NCI-H748 (cell line): ENCODE results near the gene PDGFRB.

Experiments
- DNase-seq: peaks from one replicate; lab custom pipeline; 2025; ENCODE audit not compliant: unreplicated experiment; lab: John Stamatoyannopoulos, UW

The PDGFRB gene

DNA sequence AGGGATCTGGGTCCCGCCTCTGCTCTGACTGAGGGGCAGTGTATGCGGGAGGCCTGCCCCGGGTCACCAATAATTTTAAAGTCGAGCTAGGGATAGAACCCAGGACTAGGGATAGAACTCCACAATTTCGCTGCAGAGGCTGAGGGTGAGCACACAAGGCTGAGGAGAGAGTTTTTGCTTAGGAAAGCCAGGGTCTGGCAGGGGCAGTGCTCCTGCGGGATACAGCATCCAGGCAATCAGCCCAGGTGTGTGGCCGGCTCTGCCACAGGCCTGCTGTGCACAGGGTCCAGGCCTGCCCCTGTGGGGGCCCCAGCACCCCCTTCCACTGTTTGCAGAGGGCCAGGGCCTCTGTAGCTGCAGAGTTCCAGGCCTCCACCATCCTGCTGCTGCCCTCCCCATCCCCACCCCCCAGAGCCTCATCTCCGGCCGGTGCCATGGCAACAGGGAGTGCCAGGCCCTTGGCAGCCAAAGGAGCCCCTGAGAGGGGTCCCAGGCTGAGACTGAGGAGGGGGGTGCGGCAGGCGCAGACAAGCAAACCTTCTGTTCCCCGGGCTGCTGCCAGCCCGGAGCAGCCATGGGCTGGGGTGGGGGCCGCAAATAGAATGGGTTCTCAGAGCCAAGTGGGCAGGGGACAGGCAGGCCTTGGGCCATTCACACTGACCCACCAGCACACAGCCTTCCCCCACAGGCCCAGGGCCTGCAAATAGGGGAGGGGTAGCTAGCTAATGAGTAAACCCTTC lies 8.6 kb downstream of the PDGFRB start:
- no peak for DNase-seq

DNA sequence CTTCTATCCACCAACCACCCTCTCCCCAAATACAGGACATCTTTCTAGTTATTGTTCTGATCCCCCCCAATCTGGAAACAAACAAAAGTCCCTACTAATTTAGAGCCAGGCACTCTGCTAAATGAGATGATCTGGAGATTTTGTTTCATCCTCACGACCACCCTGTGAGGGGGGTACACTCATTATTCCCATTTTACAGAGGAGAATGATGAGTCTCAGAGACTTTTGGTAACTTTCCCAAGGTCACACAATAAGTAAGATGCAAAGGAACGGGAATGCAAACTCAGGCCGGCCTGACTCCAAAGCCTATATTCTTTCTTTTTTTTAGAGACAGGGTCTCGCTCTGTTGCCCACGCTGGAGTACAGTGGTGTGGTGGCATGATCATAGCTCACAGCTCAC lies 9.4 kb downstream of the PDGFRB start:
- no peak for DNase-seq

DNA sequence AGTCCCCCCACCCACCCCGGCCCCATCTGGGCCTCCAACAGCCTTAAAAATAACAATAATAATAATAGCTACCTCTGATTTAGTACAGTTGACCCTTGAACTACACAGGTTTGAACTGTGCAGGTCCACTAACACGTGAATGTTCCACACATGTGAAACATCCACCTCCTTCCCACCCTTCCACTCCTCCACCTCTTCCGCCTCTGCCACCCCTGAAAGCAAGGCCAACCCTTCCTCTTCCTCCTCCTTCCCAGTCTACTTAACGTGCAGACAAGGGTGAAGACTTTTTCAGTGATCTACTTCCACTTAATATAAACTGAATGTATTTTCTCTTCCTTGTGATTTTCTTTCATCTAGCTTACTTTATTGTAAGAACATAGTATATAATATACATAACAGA lies 10.8 kb downstream of the PDGFRB start:
- DNase-seq = no peak

DNA sequence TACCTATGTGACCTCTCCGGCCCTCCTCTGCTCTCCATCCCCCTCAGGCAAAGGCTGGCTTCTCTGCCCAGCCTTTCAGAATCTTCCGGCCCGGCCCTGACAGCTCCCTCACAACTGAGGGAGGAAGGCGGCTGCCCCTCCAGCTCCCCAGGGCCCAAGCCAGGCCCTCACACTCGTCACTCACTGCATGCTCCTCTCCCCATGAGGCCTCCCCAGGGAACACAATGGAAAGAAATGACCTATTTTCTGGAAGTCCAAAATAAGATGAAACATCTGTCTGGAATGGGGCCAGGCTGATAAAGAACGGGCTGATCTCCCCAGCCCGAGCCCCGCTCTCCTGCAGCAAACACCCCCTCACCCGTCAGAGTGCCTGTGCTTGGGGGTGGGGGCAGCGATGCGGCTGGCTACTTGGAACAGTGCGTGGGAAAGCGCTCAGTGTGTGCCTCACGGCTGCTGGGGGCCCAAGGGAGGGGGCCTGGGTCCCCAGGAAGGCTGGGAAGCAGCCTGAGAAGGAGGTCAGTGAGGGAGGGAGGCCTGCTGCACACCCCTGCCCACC lies 11.3 kb downstream of the PDGFRB start:
- no peak for DNase-seq

DNA sequence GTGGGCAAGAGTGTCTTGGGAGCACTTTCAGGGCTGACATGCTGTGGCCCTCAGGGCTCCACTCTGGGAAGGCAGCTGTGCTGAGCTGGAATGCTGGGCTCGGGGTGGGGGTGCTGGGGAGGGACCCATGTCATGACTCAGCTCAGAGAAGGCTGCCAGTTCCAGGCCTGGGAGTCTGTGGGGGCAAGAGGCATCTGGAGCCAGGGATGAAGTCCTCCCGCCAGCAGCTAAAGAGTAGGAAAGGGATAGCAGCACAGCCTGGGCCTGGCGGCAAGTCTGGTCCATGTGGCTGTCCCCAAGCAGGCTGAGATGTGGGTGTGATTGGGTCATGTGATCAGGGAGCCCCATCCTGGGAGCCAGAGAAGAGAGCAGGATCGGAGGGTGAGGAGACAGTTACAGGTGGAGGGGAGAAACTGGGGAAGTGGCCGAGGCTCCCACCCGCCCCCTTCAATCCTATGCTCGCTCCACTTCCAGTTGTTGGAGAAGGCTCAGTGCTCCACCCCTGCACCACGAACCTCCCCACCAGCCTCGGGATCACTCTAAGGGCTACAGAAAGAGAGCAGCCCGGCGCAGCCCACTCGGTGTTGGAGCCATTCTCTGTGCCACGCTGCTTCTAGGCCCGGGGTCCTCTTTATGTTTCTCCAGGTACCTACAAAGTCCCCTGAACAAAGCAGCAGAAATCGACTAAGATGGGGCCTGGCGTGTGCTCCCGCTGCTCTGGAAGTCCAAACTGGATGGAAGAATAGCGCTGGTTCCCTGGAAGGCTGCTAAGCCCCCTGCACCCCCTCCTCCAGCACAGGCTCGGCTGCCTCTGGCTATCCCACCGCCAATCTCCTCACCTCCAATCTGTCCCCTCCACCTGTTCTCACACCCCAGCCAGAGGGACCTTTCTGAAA lies 12.0 kb downstream of the PDGFRB start:
- no peak for DNase-seq

DNA sequence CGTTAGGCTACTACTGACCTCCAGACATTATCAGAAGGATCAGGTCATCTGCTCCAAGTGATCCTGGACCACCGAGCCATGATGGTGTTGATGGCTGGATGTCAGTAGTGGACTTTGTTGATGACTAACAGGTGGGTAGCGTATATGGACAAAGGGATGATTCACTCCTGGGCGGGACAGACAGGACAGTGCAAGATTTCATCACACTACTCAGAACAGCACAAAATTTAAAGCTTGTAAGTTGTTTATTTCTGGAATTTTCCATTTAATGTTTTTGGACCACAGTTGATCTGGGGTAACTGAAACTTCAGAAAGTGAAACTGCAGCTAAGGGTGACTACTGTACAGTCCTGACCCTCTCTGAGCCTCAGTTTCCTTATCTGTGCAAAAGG lies 12.7 kb downstream of the PDGFRB start:
- DNase-seq = no peak

DNA sequence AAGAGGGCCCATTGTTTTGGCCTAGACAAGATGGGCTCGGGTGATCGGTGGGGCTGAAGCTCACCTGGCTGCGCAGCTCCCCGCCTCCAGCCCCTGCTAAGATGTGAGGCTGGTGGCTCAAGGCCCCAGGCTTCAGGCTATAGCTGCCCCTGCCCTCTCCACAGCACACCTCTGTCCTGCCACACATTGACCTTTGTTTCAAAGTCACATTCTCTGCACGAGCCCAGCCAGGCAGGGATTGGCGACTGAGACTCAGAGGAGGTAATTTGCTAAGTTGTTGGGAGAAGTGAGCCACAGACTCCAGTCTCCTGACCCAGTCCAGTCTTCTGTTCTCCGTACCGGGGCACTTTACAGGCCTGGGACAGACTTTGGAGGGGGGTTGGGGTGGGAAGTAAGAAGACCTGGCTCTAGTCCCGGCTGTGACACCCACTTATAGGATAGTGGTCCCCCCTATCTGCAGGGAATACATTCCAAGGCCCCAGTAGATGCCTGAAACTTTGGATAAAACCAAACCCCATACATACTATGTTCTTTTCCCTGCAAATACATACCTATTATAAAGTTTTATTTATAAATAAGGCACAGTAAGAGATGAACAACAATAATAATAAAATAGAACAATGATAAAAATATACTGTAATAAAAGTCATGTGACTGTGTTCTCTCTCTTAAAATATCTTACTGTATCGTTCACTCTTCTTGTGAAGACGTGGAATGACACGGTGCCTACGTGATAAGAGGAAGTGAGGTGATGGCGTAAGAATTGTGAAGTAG lies 13.3 kb downstream of the PDGFRB start:
- DNase-seq = no peak

DNA sequence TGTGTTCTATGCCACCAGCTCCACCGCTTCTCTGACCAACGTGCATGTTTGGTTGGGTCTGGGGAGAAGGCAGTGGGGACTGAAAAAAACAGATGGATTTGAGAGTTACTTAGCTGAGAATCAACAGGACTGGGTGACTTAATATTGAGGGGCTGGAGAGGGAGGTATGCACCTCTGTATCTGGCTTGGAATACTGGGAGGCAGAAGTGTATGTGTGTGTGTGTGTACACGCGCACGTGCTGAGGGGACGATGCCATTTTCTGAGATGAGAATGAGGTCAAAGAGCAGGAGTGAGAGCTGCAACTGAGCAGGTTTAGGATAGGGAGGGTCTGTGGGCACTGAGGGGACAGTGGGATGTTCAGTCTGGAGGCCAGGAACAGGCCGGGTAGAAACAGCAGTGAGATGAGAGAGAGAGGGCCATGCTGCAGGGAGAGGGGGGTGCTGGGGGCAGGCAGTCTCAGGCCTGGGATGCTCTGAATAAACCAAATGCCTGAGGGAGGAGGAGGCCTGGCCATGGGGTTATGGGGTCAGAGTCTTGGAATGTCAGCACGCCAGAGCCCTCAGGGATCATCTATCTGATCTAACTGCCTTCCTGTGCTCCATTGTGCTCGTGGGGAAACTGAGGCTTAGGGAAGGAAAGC lies 14.0 kb downstream of the PDGFRB start:
- DNase-seq = no peak

DNA sequence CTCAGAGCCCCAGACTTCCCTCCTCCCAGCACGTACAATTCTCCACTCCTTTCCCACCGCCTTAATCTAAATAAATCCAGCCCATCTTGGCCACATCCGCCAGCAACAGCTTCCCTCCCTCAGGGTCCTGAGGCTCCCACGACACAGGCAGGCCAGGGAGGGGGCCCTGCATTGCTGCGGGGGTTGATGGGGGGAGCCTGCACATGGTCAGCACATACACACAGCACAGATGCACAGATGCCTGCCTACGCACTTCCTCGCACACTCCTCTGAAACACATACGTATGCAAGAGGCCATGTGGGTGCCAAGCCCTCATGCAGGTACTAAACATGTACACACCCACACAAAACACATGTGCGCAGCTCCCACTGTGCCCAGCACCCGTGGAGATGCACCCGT lies 14.8 kb downstream of the PDGFRB start:
- no peak for DNase-seq

DNA sequence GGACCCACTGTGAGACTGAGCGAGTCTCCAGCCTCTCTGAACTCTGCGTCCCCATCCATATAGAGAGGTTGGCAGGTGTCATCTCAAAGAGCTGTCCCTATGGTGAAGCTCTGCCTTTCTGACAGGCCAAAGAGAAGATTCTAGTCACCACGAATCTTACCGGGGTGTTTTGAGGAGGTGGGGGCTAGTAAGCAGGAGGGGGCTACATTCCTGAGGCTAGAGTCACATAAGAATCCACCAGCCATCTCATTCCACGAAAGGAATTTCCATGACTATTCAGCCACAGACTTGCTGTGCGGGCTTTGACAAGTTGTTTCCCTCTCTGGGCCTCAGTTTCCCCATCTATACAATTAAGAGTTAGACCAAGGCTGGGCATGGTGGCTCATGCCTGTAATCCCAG lies 16.3 kb downstream of the PDGFRB start:
- no peak for DNase-seq

DNA sequence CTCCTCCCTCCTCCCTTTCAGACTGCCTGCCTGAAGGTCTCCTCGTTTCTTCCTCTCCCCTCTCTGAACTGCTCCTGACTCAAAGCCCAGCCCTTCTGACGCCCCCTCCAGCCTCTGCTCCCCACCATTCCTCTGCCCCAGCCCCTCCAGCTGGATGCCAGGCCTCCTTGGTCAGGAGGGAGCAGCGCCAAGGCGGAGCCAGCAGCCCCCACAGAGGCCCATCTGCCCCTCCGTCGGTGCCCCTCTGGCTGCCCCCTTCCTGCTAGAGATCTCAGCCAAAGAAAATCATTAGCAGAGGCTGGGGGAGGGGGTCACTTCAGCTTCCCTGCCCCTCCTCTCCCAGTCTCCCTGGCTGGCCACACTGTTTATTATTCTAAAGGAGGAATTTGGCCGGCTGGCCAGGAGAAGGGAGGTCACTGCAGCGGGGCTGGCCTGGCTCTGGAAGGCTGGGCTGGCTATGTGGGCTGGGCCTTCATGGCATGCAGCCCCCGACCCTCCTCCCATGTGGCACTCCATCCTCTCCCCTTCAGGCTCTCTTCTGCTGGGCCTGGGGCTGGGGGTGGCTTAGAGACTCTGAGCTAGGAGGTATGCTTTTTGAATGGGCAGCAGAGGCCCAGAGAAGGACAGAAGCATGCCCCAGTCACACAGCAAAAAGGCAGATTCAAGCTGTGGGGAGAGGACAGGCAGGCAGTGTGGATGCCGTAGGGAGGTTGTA lies 16.9 kb downstream of the PDGFRB start:
- no peak for DNase-seq

DNA sequence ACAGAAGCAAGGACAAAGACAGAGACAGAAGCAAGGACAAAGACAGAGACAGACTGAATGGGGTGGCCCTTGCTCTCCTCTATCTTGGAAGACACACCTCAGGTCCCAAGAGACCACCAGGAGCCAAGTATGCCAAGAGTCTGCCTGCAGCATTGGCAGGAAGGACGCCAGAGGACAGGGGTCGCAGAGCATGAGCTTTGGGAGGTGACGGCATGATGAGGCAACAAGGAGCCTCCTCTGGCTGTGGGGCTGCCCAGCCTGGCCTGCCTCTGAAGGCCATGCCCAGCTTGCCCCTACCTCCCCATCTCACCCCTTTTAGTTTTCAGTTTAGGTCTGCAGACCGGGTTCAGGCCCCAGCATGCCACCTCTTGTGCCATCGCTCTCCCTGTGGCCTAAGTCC lies 17.6 kb downstream of the PDGFRB start:
- no peak for DNase-seq

DNA sequence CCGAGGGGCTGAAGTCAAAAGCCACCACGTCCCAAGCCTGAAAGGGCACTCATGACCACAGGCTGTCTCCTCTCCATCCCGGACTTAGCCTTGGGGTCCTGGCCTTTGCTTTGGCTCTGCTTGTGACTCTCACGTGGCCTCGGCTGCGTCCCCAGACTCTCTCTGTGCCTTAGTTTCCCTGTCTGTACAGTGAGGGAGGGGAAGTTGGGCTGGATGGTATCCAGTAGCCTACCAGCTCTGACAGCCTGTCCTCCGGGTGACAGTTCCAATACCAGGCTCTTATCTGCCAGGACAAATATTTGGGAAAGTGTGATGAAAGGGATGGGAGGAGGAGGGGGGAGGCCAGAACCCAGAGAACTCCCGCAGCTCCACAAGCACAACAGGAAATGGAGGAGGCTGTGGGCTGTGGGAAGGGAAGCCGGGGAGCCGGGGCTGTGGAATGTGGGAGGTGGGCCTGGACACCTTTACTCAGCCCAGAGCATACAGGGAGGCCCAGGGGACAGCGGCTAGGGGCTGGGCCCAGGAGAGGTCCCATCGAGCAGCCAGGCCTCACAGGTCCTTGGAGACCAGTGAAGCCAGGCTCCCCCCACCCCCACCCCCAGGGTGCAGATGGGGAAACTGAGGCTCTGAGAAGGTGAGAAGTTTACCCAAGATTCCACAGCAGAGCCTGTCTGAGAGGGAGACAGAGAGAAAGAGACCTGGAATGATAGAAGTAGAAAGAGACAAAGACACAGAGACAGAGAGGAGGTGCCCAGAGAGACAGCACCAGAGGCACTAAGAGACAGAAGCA lies 18.3 kb downstream of the PDGFRB start:
- no peak for DNase-seq

DNA sequence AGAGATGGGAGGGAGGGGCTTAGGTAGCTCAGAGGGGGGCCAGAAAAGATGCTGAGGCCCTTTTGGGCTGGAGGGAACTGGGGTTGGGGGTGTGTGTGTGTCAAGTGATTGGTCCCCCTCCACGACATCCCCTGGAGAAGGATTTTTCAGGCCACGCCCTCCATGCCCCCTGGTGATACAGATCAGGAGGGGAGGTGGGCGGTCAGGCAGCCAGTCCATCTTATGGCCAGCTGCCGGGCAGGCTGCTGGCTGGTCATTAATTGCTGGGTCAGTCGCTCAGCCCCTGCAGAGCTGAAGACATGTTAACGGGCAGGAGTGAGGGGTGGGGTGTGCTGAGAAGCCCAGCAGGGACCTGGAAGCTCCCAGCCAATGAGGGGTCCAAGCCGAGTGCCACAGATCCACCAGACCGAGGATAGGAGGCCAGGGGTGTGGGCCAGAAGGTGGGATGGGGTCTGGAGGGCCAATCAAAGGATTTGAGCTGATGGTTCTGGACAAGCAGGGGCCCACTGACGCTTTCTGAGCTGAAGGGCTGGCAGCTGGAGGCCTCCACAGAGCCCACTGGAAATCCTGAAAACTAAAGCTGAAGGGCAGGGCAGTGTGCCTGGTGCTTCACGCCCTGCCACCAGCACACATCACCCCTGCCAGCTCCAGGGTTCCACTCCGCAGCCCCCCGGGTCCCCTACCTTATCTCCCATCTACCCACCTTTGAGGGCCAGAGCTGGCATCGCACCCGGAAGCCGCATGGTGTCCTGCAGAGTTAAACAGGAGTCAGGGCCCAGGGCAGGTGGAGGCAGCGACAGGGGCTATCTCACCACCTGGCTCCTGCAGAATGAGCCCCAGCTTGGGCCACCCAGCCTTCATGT lies 19.1 kb downstream of the PDGFRB start:
- no peak for DNase-seq

DNA sequence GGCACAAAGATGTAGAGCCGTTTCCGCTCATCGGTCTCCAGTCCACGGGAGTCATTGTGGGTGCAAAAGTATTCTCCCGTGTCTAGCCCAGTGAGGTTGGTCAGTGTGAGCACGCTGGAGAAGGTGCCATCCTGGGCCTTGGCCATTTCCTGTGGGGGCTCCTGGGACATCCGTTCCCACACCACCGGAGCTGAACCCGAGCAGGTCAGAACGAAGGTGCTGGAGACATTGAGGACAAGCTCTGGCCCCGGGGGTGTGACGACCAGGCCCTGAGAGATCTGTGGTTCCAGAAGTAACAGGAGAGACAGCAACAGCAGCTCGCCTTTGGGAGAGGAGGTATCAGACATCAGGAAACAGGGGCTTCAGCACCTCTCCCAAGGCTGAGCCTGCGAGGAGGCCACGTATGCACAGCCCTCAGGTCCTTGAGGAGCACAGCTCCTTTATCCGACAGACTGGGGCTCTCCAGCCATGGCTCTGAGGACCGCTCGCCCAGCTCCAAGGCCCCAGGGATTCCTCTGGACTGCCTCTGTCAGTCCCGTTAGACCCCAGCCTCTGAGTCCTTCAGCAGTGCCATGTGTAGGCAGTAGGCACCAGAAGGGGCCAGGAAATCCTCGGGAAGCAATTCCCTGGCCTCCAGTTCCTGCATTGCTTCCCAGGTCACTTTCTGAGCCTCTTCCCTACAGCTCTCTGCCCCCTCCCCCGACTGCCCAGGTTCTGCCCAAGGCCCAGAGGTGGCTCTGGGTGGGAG lies 19.9 kb downstream of the PDGFRB start:
- no peak for DNase-seq

DNA sequence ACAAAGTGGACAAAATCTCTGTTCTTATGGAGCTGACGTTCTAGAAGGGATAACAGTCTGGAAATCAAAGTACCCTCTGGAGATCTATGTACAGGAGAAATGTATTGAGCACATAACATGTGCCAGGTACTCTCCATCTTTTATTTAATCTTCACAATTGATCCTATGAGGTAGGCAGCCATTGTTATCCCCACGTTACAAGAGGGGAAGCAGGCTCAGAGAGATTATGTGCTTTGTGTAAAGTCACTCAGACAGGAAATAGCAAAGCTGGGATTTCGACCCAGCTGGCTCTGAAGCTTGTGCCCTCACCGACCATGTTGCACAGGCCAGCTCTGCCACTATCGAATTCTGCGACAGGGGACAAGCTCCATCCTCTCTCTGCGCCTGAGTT lies 21.5 kb downstream of the PDGFRB start:
- no peak for DNase-seq

DNA sequence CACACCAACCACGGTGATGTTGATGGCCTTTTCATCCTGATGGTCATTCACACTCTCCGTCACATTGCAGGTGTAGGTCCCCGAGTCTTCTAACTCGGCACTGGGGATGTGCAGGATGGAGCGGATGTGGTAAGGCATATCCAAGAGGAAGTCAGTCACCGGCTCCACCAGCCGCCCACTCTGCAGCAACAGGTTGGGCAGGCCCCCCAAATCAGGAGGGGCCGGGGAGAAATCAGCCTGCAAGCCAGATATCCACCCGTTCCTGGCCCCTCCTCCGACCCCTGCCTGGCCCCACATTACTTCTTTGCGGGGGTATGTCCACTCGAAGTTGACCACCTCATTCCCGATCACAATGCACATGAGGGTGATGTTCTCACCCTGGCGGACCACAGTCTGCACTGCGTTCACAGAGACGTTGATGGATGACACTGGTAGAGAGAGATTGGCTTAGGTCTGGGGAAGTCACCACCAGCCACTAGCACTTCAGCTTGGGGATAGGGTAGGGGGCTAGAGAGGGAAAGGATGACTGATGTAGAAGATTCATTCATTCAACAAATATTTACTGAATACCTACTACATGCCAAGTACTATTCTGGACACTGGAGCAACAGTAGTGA lies 22.0 kb downstream of the PDGFRB start:
- no peak for DNase-seq
